ENCODE data around the gene TRMU. TPM values are rescaled to one million over a fixed set of nuclear protein-coding genes. Genes with fewer than 3 reads are reported as not detected.
"Not testable (repeated sequence)": the region's sequence is repeated elsewhere in the genome, so short reads cannot be mapped to it uniquely, and the experiment has no call there.

TRMU gene
- total RNA-seq, 2 donors from 2014 or later: 92.0 to 92.2 TPM

GRCh38 chr22:46295277-46295971 lies 40.1 kb upstream of the TRMU start:
- H3K27me3 Mint-ChIP-seq: peaks cover 4% of the 10 kb centered on the region

GRCh38 chr22:46296257-46297150 lies 39.0 kb upstream of the TRMU start, which contains the start of gene GTSE1:
Gene GTSE1 (plus strand): TSS chr22:46296870. CDS start chr22:46297401, 531 bp downstream.
- peak; percentile 99 for ATAC-seq (replicated peaks)
- H3K27ac Mint-ChIP-seq: peak within 1 kb of the TSS; percentile 97
- H3K9me3 Mint-ChIP-seq: peaks cover 5% of the 10 kb centered on the region
- H3K4me1 Mint-ChIP-seq: peaks cover 21% of the 10 kb centered on the region
- H3K4me3 Mint-ChIP-seq: peak within 1 kb of the TSS; percentile 95
- peaks cover 42% of the 10 kb centered on the region for H3K36me3 Mint-ChIP-seq (ENCODE audit: low read depth)
- H3K27me3 Mint-ChIP-seq: peaks cover 4% of the 10 kb centered on the region

More at GRCh38 chr22:46295277-46295971, 40.1 kb upstream of the TRMU start:
- peak overlapping the region; percentile 97 for H3K27ac Mint-ChIP-seq
- peak overlapping the region; percentile 95 for H3K4me3 Mint-ChIP-seq
- H3K9me3 Mint-ChIP-seq: peaks cover 5% of the 10 kb centered on the region
- H3K4me1 Mint-ChIP-seq: peaks cover 16% of the 10 kb centered on the region
- ATAC-seq (replicated peaks): no peak
- peaks cover 36% of the 10 kb centered on the region for H3K36me3 Mint-ChIP-seq (ENCODE audit: low read depth)

GRCh38 chr22:46297151-46297812 lies 38.2 kb upstream of the TRMU start:
- H3K4me3 Mint-ChIP-seq: peak overlapping the region; percentile 95
- H3K4me1 Mint-ChIP-seq: peaks cover 21% of the 10 kb centered on the region
- ATAC-seq (replicated peaks): peak; percentile 17
- peaks cover 2% of the 10 kb centered on the region for H3K9me3 Mint-ChIP-seq
- peaks cover 40% of the 10 kb centered on the region for H3K36me3 Mint-ChIP-seq (ENCODE audit: low read depth)
- peak overlapping the region; percentile 82 for H3K27ac Mint-ChIP-seq
- H3K27me3 Mint-ChIP-seq: peaks cover 4% of the 10 kb centered on the region

GRCh38 chr22:46299101-46299500 lies 36.4 kb upstream of the TRMU start:
- no peak overlapping the region for H3K27ac Mint-ChIP-seq
- H3K27me3 Mint-ChIP-seq: peaks cover 4% of the 10 kb centered on the region
- H3K9me3 Mint-ChIP-seq: no peaks in the 10 kb centered on the region
- ATAC-seq (replicated peaks): no peak
- peaks cover 37% of the 10 kb centered on the region for H3K36me3 Mint-ChIP-seq (ENCODE audit: low read depth)
- H3K4me1 Mint-ChIP-seq: peaks cover 21% of the 10 kb centered on the region
- peak overlapping the region; percentile 95 for H3K4me3 Mint-ChIP-seq

- H3K27me3 Mint-ChIP-seq: peaks cover 4% of the 10 kb centered on the region
- H3K36me3 Mint-ChIP-seq (ENCODE audit: low read depth): peaks cover 37% of the 10 kb centered on the region
- peaks cover 21% of the 10 kb centered on the region for H3K4me1 Mint-ChIP-seq
- no peak for ATAC-seq (replicated peaks)
- H3K27ac Mint-ChIP-seq: no peak overlapping the region
- H3K9me3 Mint-ChIP-seq: no peaks in the 10 kb centered on the region
- H3K4me3 Mint-ChIP-seq: no peak overlapping the region
Observed at GRCh38 chr22:46300491-46300890, 35.0 kb upstream of the TRMU start.

GRCh38 chr22:46303347-46303965 lies 32.1 kb upstream of the TRMU start:
- H3K36me3 Mint-ChIP-seq (ENCODE audit: low read depth): peaks cover 31% of the 10 kb centered on the region
- no peak for ATAC-seq (replicated peaks)
- peaks cover 4% of the 10 kb centered on the region for H3K27me3 Mint-ChIP-seq
- H3K4me1 Mint-ChIP-seq: peaks cover 12% of the 10 kb centered on the region
- no peak overlapping the region for H3K4me3 Mint-ChIP-seq
- H3K27ac Mint-ChIP-seq: no peak overlapping the region
- no peaks in the 10 kb centered on the region for H3K9me3 Mint-ChIP-seq

- ATAC-seq (replicated peaks): no peak
- H3K9me3 Mint-ChIP-seq: no peaks in the 10 kb centered on the region
- H3K4me1 Mint-ChIP-seq: peaks cover 5% of the 10 kb centered on the region
- H3K27ac Mint-ChIP-seq: no peak overlapping the region
- H3K4me3 Mint-ChIP-seq: no peak overlapping the region
- H3K36me3 Mint-ChIP-seq (ENCODE audit: low read depth): peaks cover 19% of the 10 kb centered on the region
- no peaks in the 10 kb centered on the region for H3K27me3 Mint-ChIP-seq
Observed at GRCh38 chr22:46308283-46308988, 27.1 kb upstream of the TRMU start.

GRCh38 chr22:46309526-46310085 lies 25.9 kb upstream of the TRMU start:
- ATAC-seq (replicated peaks): no peak
- no peak overlapping the region for H3K4me3 Mint-ChIP-seq
- H3K4me1 Mint-ChIP-seq: peaks cover 5% of the 10 kb centered on the region
- peaks cover 19% of the 10 kb centered on the region for H3K36me3 Mint-ChIP-seq (ENCODE audit: low read depth)
- H3K9me3 Mint-ChIP-seq: no peaks in the 10 kb centered on the region
- no peaks in the 10 kb centered on the region for H3K27me3 Mint-ChIP-seq
- peak overlapping the region; percentile 7 for H3K27ac Mint-ChIP-seq

- ATAC-seq (replicated peaks): no peak
- Mint-ChIP-seq H3K9me3 (no peaks in the 10 kb centered on the region), H3K27me3 (no peaks in the 10 kb centered on the region), H3K4me3 (no peak overlapping the region), H3K36me3 (ENCODE audit: low read depth) (peaks cover 24% of the 10 kb centered on the region), H3K27ac (no peak overlapping the region), H3K4me1 (peaks cover 5% of the 10 kb centered on the region)
Observed at GRCh38 chr22:46312056-46312455, 23.5 kb upstream of the TRMU start.

- not testable (repeated sequence) for H3K4me1 Mint-ChIP-seq; H3K4me3 Mint-ChIP-seq; H3K27ac Mint-ChIP-seq; H3K9me3 Mint-ChIP-seq; ATAC-seq (replicated peaks); H3K27me3 Mint-ChIP-seq
- H3K36me3 Mint-ChIP-seq (ENCODE audit: low read depth): peaks cover 27% of the 10 kb centered on the region
Observed at GRCh38 chr22:46312848-46313247, 22.7 kb upstream of the TRMU start.

GRCh38 chr22:46315976-46316375 lies 19.5 kb upstream of the TRMU start:
- peaks cover 15% of the 10 kb centered on the region for H3K36me3 Mint-ChIP-seq (ENCODE audit: low read depth)

GRCh38 chr22:46317646-46318045 lies 17.9 kb upstream of the TRMU start:
- Mint-ChIP-seq H3K4me3 (no peak overlapping the region), H3K36me3 (ENCODE audit: low read depth) (peaks cover 15% of the 10 kb centered on the region), H3K27me3 (no peaks in the 10 kb centered on the region), H3K27ac (no peak overlapping the region), H3K4me1 (no peaks in the 10 kb centered on the region), H3K9me3 (no peaks in the 10 kb centered on the region)
- no peak for ATAC-seq (replicated peaks)

More at GRCh38 chr22:46315976-46316375, 19.5 kb upstream of the TRMU start:
- Mint-ChIP-seq H3K27me3 (no peaks in the 10 kb centered on the region), H3K4me1 (no peaks in the 10 kb centered on the region), H3K4me3 (no peak overlapping the region), H3K9me3 (no peaks in the 10 kb centered on the region), H3K27ac (no peak overlapping the region)
- ATAC-seq (replicated peaks): no peak

GRCh38 chr22:46318576-46318975 lies 16.9 kb upstream of the TRMU start:
- H3K4me1 Mint-ChIP-seq: no peaks in the 10 kb centered on the region
- no peak overlapping the region for H3K27ac Mint-ChIP-seq
- no peaks in the 10 kb centered on the region for H3K27me3 Mint-ChIP-seq
- peaks cover 15% of the 10 kb centered on the region for H3K36me3 Mint-ChIP-seq (ENCODE audit: low read depth)
- H3K4me3 Mint-ChIP-seq: no peak overlapping the region
- no peak for ATAC-seq (replicated peaks)
- H3K9me3 Mint-ChIP-seq: no peaks in the 10 kb centered on the region
